Ovary (tissue), 9 donors: ENCODE data around the gene ZNFX1. TPM values are rescaled to one million over a fixed set of nuclear protein-coding genes. Genes with fewer than 3 reads are reported as not detected.

Experiments used
- DNase-seq, 5 donors: peaks; one replicate each; pipeline ENCODE4 v3.0.0-alpha.2; 2019 to 2020
- H3K27ac ChIP-seq, 2 donors: fragments of 200-600 bp; one replicate each; pipeline versions ENCODE4 v1.5.1 to v1.8.0; 2019 to 2022
- H3K27me3 ChIP-seq: fragments of 200-600 bp; one replicate; pipeline ENCODE4 v1.8.0; 2022
- H3K36me3 ChIP-seq: fragments of 200-600 bp; sonication (generic); one replicate; pipeline ENCODE4 v1.5.1; 2019
- H3K4me1 ChIP-seq: one replicate; pipeline ENCODE4 v1.8.1; 2013; ENCODE audit warnings: mild to moderate bottlenecking, moderate library complexity; ENCODE audit not compliant: insufficient read depth
- H3K4me3 ChIP-seq: fragments of 200-600 bp; sonication (generic); one replicate; pipeline ENCODE4 v1.5.1; 2017
- H3K9me3 ChIP-seq, 2 donors: fragments of 200-600 bp in 1 of 2; sonication (generic) in 1 of 2; one replicate each; pipeline versions ENCODE4 v1.5.1 to v1.8.1; 2013 to 2019; ENCODE audit warnings: mild to moderate bottlenecking in 1 of 2, moderate library complexity in 1 of 2
- CTCF ChIP-seq, 3 donors: fragments of 450-650 bp in 2 of 3; fragments of 200-600 bp in 1 of 3; IDR thresholded peaks; one replicate each; pipeline versions ENCODE4 v1.5.1 to v1.8.0; 2016 to 2022; ENCODE audit warnings: antibody characterized with exemption in 3 of 3, mild to moderate bottlenecking in 1 of 3
- EP300 ChIP-seq: sonication (generic); formaldehyde crosslinking; IDR thresholded peaks from one replicate; pipeline ENCODE4 v1.6.1; 2017; ENCODE audit warnings: antibody characterized with exemption
- POLR2A ChIP-seq: fragments of 450-650 bp; IDR thresholded peaks from one replicate; pipeline ENCODE4 v1.6.1; 2017; ENCODE audit warnings: antibody characterized with exemption, mild to moderate bottlenecking, moderate library complexity
- WGBS, 3 donors: extraction: QIAGEN DNeasy Blood & Tissue Kit in 1 of 3; methylation state at CpG; one replicate each; pipeline versions ENCODE4 v1.1.5 to v1.1.7; 2013 to 2017; 5-methylcytosine and 5-hydroxymethylcytosine counted together
- intact Hi-C, 4 donors: fragments of 100-400 bp; cut with DNase I; formaldehyde crosslinking; loops; one replicate each; pipeline versions ENCODE4 v1.11.0 to v1.15.1; 2022 to 2023
- polyA plus RNA-seq, 2 donors: library from polyadenylated mRNA; stranded (reverse); fragments of 200-250 nt in 1 of 2; fragments of 350-450 nt in 1 of 2; fragmentation: Illumina TruSeq in 1 of 2; extraction: RNeasy Lipid Tissue Mini Kit (QIAGEN cat#74804) in 1 of 2; gene quantifications; one replicate each; pipeline ENCODE4 v1.2.3, GENCODE V29; 2013 to 2014
- total RNA-seq, 7 donors: library from RNA; depleted of rRNA in 2 of 7; stranded (reverse); fragments of >200 nt in 2 of 7; fragmentation: NEBNext Ultra II Directional in 3 of 7; extraction: Animal tissue kit (Norgen Biotek cat#: 25700) in 3 of 7; gene quantifications; one replicate each; pipeline versions ENCODE4 v1.1.0 to v1.2.4, GENCODE V29; 2016 to 2023
- donor health status: DM: no; HTN: no; CAD: no; lungs with moderate emphysema.
- donor health status: DM: no; HTN: no; CAD: no.
- donor health status: Bipolar disorder and iron deficiency.
- donor health status: DM: yes; HTN: yes; CAD: no.
- donor health status: DM: no; HTN: no; CAD: no.
- donor health status: DM: yes; HTN: yes; CAD: no.

ZNFX1 gene
- total and polyA plus RNA-seq, 9 donors: 9.2 to 38.1 (median 23.5) TPM

GRCh38 chr20:49237531-49237930 lies 40.3 kb downstream of the ZNFX1 start:
- H3K4me3 ChIP-seq: no peak overlapping the region
- no peaks in the 10 kb centered on the region for H3K36me3 ChIP-seq
- WGBS, 3 donors: 85 to 87% (median 86%) methylated on average over 4 of the region's 4 CpGs
- no peak overlapping the region for H3K27ac ChIP-seq
- H3K27me3 ChIP-seq: no peaks in the 10 kb centered on the region
- intact Hi-C loops: no loop called here
- TF ChIP-seq POLR2A: no peak
- TF ChIP-seq EP300: no peak
- TF ChIP-seq CTCF (IDR thresholded peaks at IDR 0.05): no peak
- DNase-seq: peak in 1 of 5 donors; percentile 5
- H3K9me3 ChIP-seq: no peaks in the 10 kb centered on the region
- no peaks in the 10 kb centered on the region for H3K4me1 ChIP-seq

- Histone ChIP-seq H3K36me3 (no peaks in the 10 kb centered on the region), H3K27me3 (no peaks in the 10 kb centered on the region), H3K27ac (no peak overlapping the region), H3K9me3 (no peaks in the 10 kb centered on the region), H3K4me1 (no peaks in the 10 kb centered on the region), H3K4me3 (no peak overlapping the region)
- WGBS, 3 donors: 84 to 91% (median 86%) methylated on average over 9 of the region's 9 CpGs
- intact Hi-C loops: no loop called here
- DNase-seq: no peak
- TF ChIP-seq EP300: no peak
- TF ChIP-seq POLR2A: no peak
- no peak for TF ChIP-seq CTCF (IDR thresholded peaks at IDR 0.05)
These were observed 41.6 kb downstream of the ZNFX1 start for GRCh38 chr20:49236301-49236700.

- no peaks in the 10 kb centered on the region for H3K27me3 ChIP-seq
- intact Hi-C loops: no loop called here
- no peaks in the 10 kb centered on the region for H3K4me1 ChIP-seq
- H3K27ac ChIP-seq: no peak overlapping the region
- 90 to 94% (median 90%) methylated on average over 6 of the region's 6 CpGs for WGBS, 3 donors
- TF ChIP-seq CTCF (IDR thresholded peaks at IDR 0.05) (no peak), POLR2A (no peak), EP300 (no peak)
- no peak for DNase-seq
- no peaks in the 10 kb centered on the region for H3K9me3 ChIP-seq
- no peaks in the 10 kb centered on the region for H3K36me3 ChIP-seq
- no peak overlapping the region for H3K4me3 ChIP-seq
These were observed 43.0 kb downstream of the ZNFX1 start for GRCh38 chr20:49234831-49235230.

GRCh38 chr20:49233226-49233625 lies 44.6 kb downstream of the ZNFX1 start:
- no peak overlapping the region for H3K4me3 ChIP-seq
- TF ChIP-seq CTCF (IDR thresholded peaks at IDR 0.05) (no peak), POLR2A (no peak), EP300 (no peak)
- H3K9me3 ChIP-seq: no peaks in the 10 kb centered on the region
- H3K27ac ChIP-seq: no peak overlapping the region
- WGBS, 3 donors: 91% methylated on average over 10 of the region's 10 CpGs
- intact Hi-C loops: no loop called here
- H3K27me3 ChIP-seq: no peaks in the 10 kb centered on the region
- H3K4me1 ChIP-seq: no peaks in the 10 kb centered on the region
- H3K36me3 ChIP-seq: no peaks in the 10 kb centered on the region
- no peak for DNase-seq

- intact Hi-C loops: no loop called here
- Histone ChIP-seq H3K27me3 (no peaks in the 10 kb centered on the region), H3K27ac (no peak overlapping the region), H3K4me1 (no peaks in the 10 kb centered on the region), H3K9me3 (no peaks in the 10 kb centered on the region), H3K36me3 (no peaks in the 10 kb centered on the region), H3K4me3 (no peak overlapping the region)
- no peak for TF ChIP-seq EP300
- TF ChIP-seq CTCF (IDR thresholded peaks at IDR 0.05): no peak
- DNase-seq: no peak
- 68 to 99% (median 97%) methylated on average over 7 of the region's 7 CpGs for WGBS, 3 donors
These were observed 46.4 kb downstream of the ZNFX1 start for GRCh38 chr20:49231471-49231870.
